Smooth muscle cell (in vitro differentiated cells): Measurements from ENCODE around the gene TTC6. TPM values are rescaled to one million over a fixed set of nuclear protein-coding genes. Genes with fewer than 3 reads are reported as not detected.

Source experiments
- DNase-seq: peaks from one replicate; lab custom pipeline; 2025; ENCODE audit not compliant: unreplicated experiment; lab: John Stamatoyannopoulos, UW
- H2AFZ ChIP-seq: fragments of 200-600 bp; sonication (generic); 2 replicates; pipeline ENCODE4 v1.6.0; 2016; ENCODE audit warnings: antibody characterized with exemption, low read depth, mild to moderate bottlenecking
- H3F3A ChIP-seq: fragments of 200-600 bp; sonication (generic); 2 replicates; pipeline ENCODE4 v1.6.0; 2017; ENCODE audit warnings: antibody characterized with exemption, low read depth
- H3K27ac ChIP-seq: fragments of 200-600 bp; sonication (generic); 2 replicates; pipeline ENCODE4 v1.5.1; 2016; ENCODE audit warnings: low read depth, mild to moderate bottlenecking
- H3K27me3 ChIP-seq: fragments of 200-600 bp; sonication (generic); 2 replicates; pipeline ENCODE4 v1.6.1; 2016; ENCODE audit warnings: low read depth, mild to moderate bottlenecking
- H3K36me3 ChIP-seq: fragments of 200-600 bp; sonication (generic); 2 replicates; pipeline ENCODE4 v1.5.1; 2016; ENCODE audit warnings: low read depth
- H3K4me1 ChIP-seq: fragments of 200-600 bp; sonication (generic); 2 replicates; pipeline ENCODE4 v1.5.1; 2016; ENCODE audit warnings: low read depth
- H3K4me2 ChIP-seq: fragments of 200-600 bp; sonication (generic); 2 replicates; pipeline ENCODE4 v1.6.0; 2016; ENCODE audit warnings: mild to moderate bottlenecking
- H3K4me3 ChIP-seq: fragments of 200-600 bp; sonication (generic); 2 replicates; pipeline ENCODE4 v1.5.1; 2016; ENCODE audit warnings: mild to moderate bottlenecking
- H3K79me2 ChIP-seq: fragments of 200-600 bp; sonication (generic); 2 replicates; pipeline ENCODE4 v1.6.0; 2016; ENCODE audit warnings: low read depth, mild to moderate bottlenecking
- H3K9ac ChIP-seq: fragments of 200-600 bp; sonication (generic); 2 replicates; pipeline ENCODE4 v1.6.0; 2016; ENCODE audit warnings: low read depth
- H3K9me3 ChIP-seq: fragments of 200-600 bp; sonication (generic); replicated peaks from 2 replicates; pipeline ENCODE4 v1.5.1; 2016; ENCODE audit warnings: low read depth
- H4K20me1 ChIP-seq: fragments of 200-600 bp; sonication (generic); 2 replicates; pipeline ENCODE4 v1.6.0; 2016; ENCODE audit warnings: low read depth
- WGBS: methylation state at CpG from one replicate; pipeline ENCODE4 v1.1.7; 2016; ENCODE audit warnings: low lambda C conversion rate; 5-methylcytosine and 5-hydroxymethylcytosine counted together
- polyA plus RNA-seq: library from polyadenylated mRNA; unstranded; fragments of >200 nt; fragmentation: Nextera tagmentation; extraction: Ambion mirVana; gene quantifications from 2 replicates; pipeline ENCODE4 v1.2.1, GENCODE V29; 2016
- total RNA-seq: library from RNA; depleted of rRNA; stranded (reverse); fragments of >200 nt; gene quantifications from 2 replicates; pipeline ENCODE4 v1.2.3, GENCODE V29; 2014
- TF ChIP-seq, protein P1 (sequence below): fragments of 200-600 bp; sonication (generic); IDR thresholded peaks from 2 replicates; pipeline ENCODE4 v1.5.1; 2017; ENCODE audit warnings: borderline replicate concordance, mild to moderate bottlenecking, antibody characterized with exemption; ENCODE audit not compliant: insufficient read depth, poor library complexity, severe bottlenecking

TTC6 gene
- total and polyA plus RNA-seq, 2 experiments from 2014 or later, result not detected

DNA sequence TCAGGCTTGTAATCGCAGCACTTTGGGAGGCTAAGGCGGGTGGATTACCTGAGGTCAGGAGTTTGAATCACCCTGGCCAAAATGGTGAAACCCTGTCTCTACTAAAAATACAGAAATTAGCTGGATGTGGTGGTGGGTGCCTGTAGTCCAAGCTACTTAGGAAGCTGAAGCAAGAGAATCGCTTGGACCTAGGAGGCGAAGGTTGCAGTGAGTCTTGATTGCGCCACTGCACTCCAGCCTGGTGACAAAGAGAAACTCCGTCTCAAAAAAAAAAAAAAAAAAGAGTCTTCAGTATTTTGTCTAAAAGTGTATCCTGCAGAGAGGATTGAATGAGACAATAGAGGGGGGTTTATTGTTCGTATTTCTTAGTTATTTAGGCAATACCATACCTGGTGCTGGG, 25.7 kb upstream of the TTC6 start:
- H3K79me2 ChIP-seq, result no peaks in the 10 kb centered on the region
- no peaks in the 10 kb centered on the region for H4K20me1 ChIP-seq
- no peaks in the 10 kb centered on the region for H3K9me3 ChIP-seq
- no peaks in the 10 kb centered on the region for H3K36me3 ChIP-seq
- H3K27me3 ChIP-seq, result peaks cover 1% of the 10 kb centered on the region
- H3K4me2 ChIP-seq, result no peak overlapping the region
- DNase-seq, result no peak
- H2AFZ ChIP-seq, result no peak overlapping the region
- no peaks in the 10 kb centered on the region for H3F3A ChIP-seq
- H3K9ac ChIP-seq, result no peak overlapping the region
- WGBS, result 88% methylated on average over 7 of the region's 7 CpGs
- TF ChIP-seq, protein P1, sequence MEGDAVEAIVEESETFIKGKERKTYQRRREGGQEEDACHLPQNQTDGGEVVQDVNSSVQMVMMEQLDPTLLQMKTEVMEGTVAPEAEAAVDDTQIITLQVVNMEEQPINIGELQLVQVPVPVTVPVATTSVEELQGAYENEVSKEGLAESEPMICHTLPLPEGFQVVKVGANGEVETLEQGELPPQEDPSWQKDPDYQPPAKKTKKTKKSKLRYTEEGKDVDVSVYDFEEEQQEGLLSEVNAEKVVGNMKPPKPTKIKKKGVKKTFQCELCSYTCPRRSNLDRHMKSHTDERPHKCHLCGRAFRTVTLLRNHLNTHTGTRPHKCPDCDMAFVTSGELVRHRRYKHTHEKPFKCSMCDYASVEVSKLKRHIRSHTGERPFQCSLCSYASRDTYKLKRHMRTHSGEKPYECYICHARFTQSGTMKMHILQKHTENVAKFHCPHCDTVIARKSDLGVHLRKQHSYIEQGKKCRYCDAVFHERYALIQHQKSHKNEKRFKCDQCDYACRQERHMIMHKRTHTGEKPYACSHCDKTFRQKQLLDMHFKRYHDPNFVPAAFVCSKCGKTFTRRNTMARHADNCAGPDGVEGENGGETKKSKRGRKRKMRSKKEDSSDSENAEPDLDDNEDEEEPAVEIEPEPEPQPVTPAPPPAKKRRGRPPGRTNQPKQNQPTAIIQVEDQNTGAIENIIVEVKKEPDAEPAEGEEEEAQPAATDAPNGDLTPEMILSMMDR, result no peak
- H3K4me3 ChIP-seq, result no peak overlapping the region
- H3K27ac ChIP-seq, result no peak overlapping the region
- H3K4me1 ChIP-seq, result peaks cover 11% of the 10 kb centered on the region

DNA sequence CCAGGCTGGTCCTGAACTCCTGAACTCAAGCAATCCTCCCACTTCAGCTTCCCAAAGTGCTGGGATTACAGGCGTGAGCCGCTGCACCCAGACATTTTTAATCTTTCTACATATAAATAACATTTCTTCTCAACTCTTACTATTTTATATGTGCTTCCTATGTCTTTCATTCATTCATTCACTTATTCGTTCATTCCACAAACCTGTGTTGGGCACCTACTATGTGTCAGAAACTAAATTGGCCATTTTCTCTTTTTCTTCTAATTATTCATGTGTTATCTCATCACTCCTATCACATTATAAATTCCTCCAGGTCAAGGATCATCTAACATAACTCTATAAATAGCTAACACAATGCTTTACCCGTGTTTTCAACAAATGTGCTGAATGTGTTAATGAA, 24.0 kb upstream of the TTC6 start:
- no peak for DNase-seq
- H3K4me2 ChIP-seq, result no peak overlapping the region
- H3K27me3 ChIP-seq, result peaks cover 18% of the 10 kb centered on the region
- H3K27ac ChIP-seq, result no peak overlapping the region
- no peaks in the 10 kb centered on the region for H3K9me3 ChIP-seq
- no peaks in the 10 kb centered on the region for H3K36me3 ChIP-seq
- H2AFZ ChIP-seq, result no peak overlapping the region
- no peak overlapping the region for H3K9ac ChIP-seq
- TF ChIP-seq, protein P1, result no peak
- H3K4me3 ChIP-seq, result no peak overlapping the region
- 88% methylated on average over 4 of the region's 4 CpGs for WGBS
- no peaks in the 10 kb centered on the region for H3F3A ChIP-seq
- H3K79me2 ChIP-seq, result no peaks in the 10 kb centered on the region
- H3K4me1 ChIP-seq, result peaks cover 11% of the 10 kb centered on the region
- no peaks in the 10 kb centered on the region for H4K20me1 ChIP-seq

GRCh38 chr14:37573356-37573755, 22.1 kb upstream of the TTC6 start:
- WGBS, result 86% methylated on average over 2 of the region's 2 CpGs

GRCh38 chr14:37579274-37579673, 16.2 kb upstream of the TTC6 start:
- H3K4me1 ChIP-seq, result peaks cover 5% of the 10 kb centered on the region
- no peak overlapping the region for H3K27ac ChIP-seq
- no peaks in the 10 kb centered on the region for H4K20me1 ChIP-seq
- no peak overlapping the region for H3K4me2 ChIP-seq
- no peaks in the 10 kb centered on the region for H3K36me3 ChIP-seq
- H3F3A ChIP-seq, result no peaks in the 10 kb centered on the region
- TF ChIP-seq, protein P1, result no peak
- H3K79me2 ChIP-seq, result no peaks in the 10 kb centered on the region
- H3K27me3 ChIP-seq, result peaks cover 97% of the 10 kb centered on the region
- no peak for DNase-seq
- no peak overlapping the region for H3K9ac ChIP-seq
- WGBS, result 57% methylated on average over 9 of the region's 9 CpGs
- H2AFZ ChIP-seq, result no peak overlapping the region
- no peaks in the 10 kb centered on the region for H3K9me3 ChIP-seq
- no peak overlapping the region for H3K4me3 ChIP-seq

More at GRCh38 chr14:37573356-37573755, 22.1 kb upstream of the TTC6 start:
- Histone ChIP-seq H3K27ac (no peak overlapping the region), H3F3A (no peaks in the 10 kb centered on the region), H3K4me2 (no peak overlapping the region), H3K9me3 (no peaks in the 10 kb centered on the region), H3K4me1 (no peaks in the 10 kb centered on the region), H3K36me3 (no peaks in the 10 kb centered on the region), H3K9ac (no peak overlapping the region), H4K20me1 (no peaks in the 10 kb centered on the region), H3K27me3 (peaks cover 38% of the 10 kb centered on the region), H3K4me3 (no peak overlapping the region), H2AFZ (no peak overlapping the region), H3K79me2 (no peaks in the 10 kb centered on the region)
- TF ChIP-seq, protein P1, result no peak
- no peak for DNase-seq
